H1 (cell line): ENCODE results near the gene SMG5. TPM values are rescaled to one million over a fixed set of nuclear protein-coding genes. Genes with fewer than 3 reads are reported as not detected.

Source experiments
- CTCF ChIA-PET: fragments of 300-600 bp; sonication (Branson Sonifier 250); formaldehyde crosslinking; loops from one replicate; lab custom pipeline; 2021; ENCODE audit not compliant: partially characterized antibody; lab: Charles Lee
- POLR2A ChIA-PET: fragments of 300-600 bp; sonication (Branson Sonifier 250); formaldehyde crosslinking; loops from one replicate; lab custom pipeline; 2021; ENCODE audit warnings: inconsistent platforms; ENCODE audit not compliant: partially characterized antibody; lab: Charles Lee
- DNase-seq, 2 experiments: peaks; one replicate each; pipeline versions ENCODE4 v3.0.0 to v3.0.0-alpha.2; 2010 to 2022; ENCODE audit warnings: low spot score in 2 of 2, low read depth in 1 of 2, mixed read lengths in 1 of 2
- FAIRE-seq: peaks from 2 replicates; lab custom pipeline; 2011; peaks lifted over from hg19 to GRCh38; lab: Jason Lieb, UNC
- H2AFZ ChIP-seq: 2 replicates; pipeline ENCODE4 v1.8.1; 2012; ENCODE audit warnings: low read length, inconsistent platforms
- H2AK5ac ChIP-seq: 2 replicates; pipeline ENCODE4 v1.6.1; 2013; ENCODE audit warnings: low read depth, low read length
- H2BK120ac ChIP-seq: replicated peaks from 2 replicates; pipeline ENCODE3; 2013; ENCODE audit warnings: low read depth, low read length, inconsistent platforms
- H2BK12ac ChIP-seq: 2 replicates; pipeline ENCODE4 v1.6.1; 2013; ENCODE audit warnings: low read depth, low read length
- H2BK15ac ChIP-seq: 2 replicates; pipeline ENCODE4 v1.6.1; 2013; ENCODE audit warnings: low read length
- H2BK20ac ChIP-seq: 2 replicates; pipeline ENCODE4 v1.6.1; 2013; ENCODE audit warnings: low read length
- H2BK5ac ChIP-seq: 2 replicates; pipeline ENCODE4 v1.6.1; 2013; ENCODE audit warnings: low read depth, low read length
- H3K14ac ChIP-seq: 2 replicates; pipeline ENCODE4 v1.6.1; 2013; ENCODE audit warnings: inconsistent platforms; ENCODE audit not compliant: insufficient read length
- H3K18ac ChIP-seq: 2 replicates; pipeline ENCODE4 v1.6.1; 2013; ENCODE audit warnings: low read length; ENCODE audit errors: extremely low read depth
- H3K23ac ChIP-seq: 2 replicates; pipeline ENCODE4 v1.6.1; 2013; ENCODE audit warnings: inconsistent platforms; ENCODE audit not compliant: insufficient read length
- H3K23me2 ChIP-seq: 2 replicates; pipeline ENCODE4 v1.6.1; 2013; ENCODE audit warnings: low read depth, low read length
- H3K27ac ChIP-seq: 2 replicates; pipeline ENCODE4 v1.6.1; 2011; ENCODE audit warnings: low read depth, low read length, inconsistent platforms
- H3K27me3 ChIP-seq, 4 experiments: replicated peaks in 1 of 4; 1 replicate in 1 of 4; 2 replicates in 3 of 4; pipeline versions ENCODE4 v1.6.1 to v1.8.1; 2011 to 2013; ENCODE audit warnings: low read length in 3 of 4, mild to moderate bottlenecking in 3 of 4, inconsistent platforms in 2 of 4, mixed read lengths in 2 of 4, moderate library complexity in 1 of 4; ENCODE audit not compliant: control insufficient read depth in 3 of 4, insufficient read depth in 3 of 4; ENCODE audit errors: extremely low read depth in 1 of 4
- H3K36me3 ChIP-seq, 4 experiments: 2 replicates each; pipeline versions ENCODE4 v1.6.1 to v1.8.1; 2011 to 2013; ENCODE audit warnings: mild to moderate bottlenecking in 4 of 4, low read length in 3 of 4, moderate library complexity in 2 of 4, control low read depth in 1 of 4, inconsistent platforms in 1 of 4; ENCODE audit not compliant: insufficient read depth in 4 of 4, control insufficient read depth in 2 of 4
- H3K4ac ChIP-seq: replicated peaks from 2 replicates; pipeline ENCODE3; 2013; ENCODE audit warnings: low read length, low read depth, mixed read lengths, inconsistent platforms; ENCODE audit not compliant: insufficient read length
- H3K4me1 ChIP-seq, 4 experiments: replicated peaks in 1 of 4; 1 replicate in 1 of 4; 2 replicates in 3 of 4; pipeline versions ENCODE4 v1.6.1 to v1.8.1; 2011 to 2013; ENCODE audit warnings: low read length in 3 of 4, inconsistent platforms in 2 of 4, mixed read lengths in 1 of 4; ENCODE audit not compliant: insufficient read depth in 4 of 4, control insufficient read depth in 3 of 4
- H3K4me2 ChIP-seq, 2 experiments: 2 replicates each; pipeline versions ENCODE4 v1.6.1 to v1.8.1; 2011 to 2013; ENCODE audit warnings: low read depth in 2 of 2, low read length in 2 of 2, control low read depth in 1 of 2, inconsistent platforms in 1 of 2, mild to moderate bottlenecking in 1 of 2; ENCODE audit not compliant: insufficient read depth in 1 of 2
- H3K4me3 ChIP-seq, 4 experiments: fragments of 200-600, 300-600 bp in 1 of 4; sonication (generic), shearing (Covaris generic), sonication (Bioruptor Twin) in 1 of 4; 2 replicates each; pipeline versions ENCODE4 v1.5.1 to v1.8.1; 2011 to 2016; ENCODE audit warnings: low read length in 4 of 4, low read depth in 3 of 4, control low read depth in 2 of 4, inconsistent platforms in 2 of 4, mild to moderate bottlenecking in 2 of 4, mixed read lengths in 1 of 4, moderate library complexity in 1 of 4; ENCODE audit not compliant: insufficient read depth in 2 of 4; ENCODE audit errors: extremely low read depth in 1 of 4
- H3K56ac ChIP-seq: replicated peaks from 2 replicates; pipeline ENCODE3; 2013; ENCODE audit warnings: low read depth, mild to moderate bottlenecking, mixed read lengths, low read length, inconsistent platforms; ENCODE audit not compliant: insufficient read length
- H3K79me1 ChIP-seq: 2 replicates; pipeline ENCODE4 v1.6.1; 2013; ENCODE audit warnings: low read depth, low read length, control low read depth
- H3K79me2 ChIP-seq, 2 experiments: 2 replicates each; pipeline versions ENCODE4 v1.6.1 to v1.8.1; 2012 to 2013; ENCODE audit warnings: low read length in 2 of 2, mild to moderate bottlenecking in 2 of 2, inconsistent platforms in 1 of 2; ENCODE audit not compliant: insufficient read depth in 2 of 2, control insufficient read depth in 1 of 2
- H3K9ac ChIP-seq, 4 experiments: replicated peaks in 1 of 4; 1 replicate in 1 of 4; 2 replicates in 3 of 4; pipeline versions ENCODE4 v1.6.1 to v1.8.1; 2011 to 2013; ENCODE audit warnings: low read depth in 3 of 4, low read length in 3 of 4, control low read depth in 2 of 4, mild to moderate bottlenecking in 2 of 4, moderate library complexity in 2 of 4, inconsistent platforms in 1 of 4; ENCODE audit errors: extremely low read depth in 1 of 4
- H3K9me3 ChIP-seq, 2 experiments: 2 replicates each; pipeline versions ENCODE4 v1.6.1 to v1.8.1; 2012 to 2013; ENCODE audit warnings: mild to moderate bottlenecking in 2 of 2, moderate library complexity in 2 of 2, control low read depth in 1 of 2, inconsistent platforms in 1 of 2, low read depth in 1 of 2, low read length in 1 of 2, mixed read lengths in 1 of 2; ENCODE audit not compliant: insufficient read depth in 2 of 2
- H4K20me1 ChIP-seq, 2 experiments: replicated peaks in 1 of 2; 2 replicates each; pipeline versions ENCODE3 to v1.8.1; 2011 to 2013; ENCODE audit warnings: inconsistent platforms in 2 of 2, low read length in 2 of 2, mild to moderate bottlenecking in 1 of 2; ENCODE audit not compliant: insufficient read depth in 2 of 2, control insufficient read depth in 1 of 2
- H4K5ac ChIP-seq: 2 replicates; pipeline ENCODE4 v1.6.1; 2013; ENCODE audit warnings: low read length, low read depth, mixed read lengths, inconsistent platforms; ENCODE audit not compliant: insufficient read length
- H4K8ac ChIP-seq: 2 replicates; pipeline ENCODE4 v1.8.0; 2013; ENCODE audit warnings: mild to moderate bottlenecking, moderate library complexity, low read length, inconsistent platforms; ENCODE audit not compliant: insufficient read depth; ENCODE audit errors: extremely low read depth
- H4K91ac ChIP-seq: replicated peaks from 2 replicates; pipeline ENCODE3; 2013; ENCODE audit warnings: low read length, mixed read lengths, inconsistent platforms; ENCODE audit not compliant: insufficient read length
- CBX5 ChIP-seq: fragments of 300-800, 300-1000 bp; sonication (generic); IDR thresholded peaks from 2 replicates; pipeline ENCODE4 v1.7.1; 2016; ENCODE audit warnings: antibody characterized with exemption, low read length, low read depth
- CEBPB ChIP-seq: IDR thresholded peaks from 2 replicates; pipeline ENCODE4 v1.6.1; 2012; ENCODE audit warnings: low read depth, low read length
- EZH2 ChIP-seq: fragments of 200-600 bp; sonication (generic); IDR thresholded peaks from 2 replicates; pipeline ENCODE4 v1.7.1; 2012; ENCODE audit warnings: low read depth, mild to moderate bottlenecking, moderate library complexity, low read length, inconsistent platforms; ENCODE audit not compliant: severe bottlenecking
- JUND ChIP-seq: IDR thresholded peaks from 2 replicates; pipeline ENCODE4 v1.6.1; 2011; ENCODE audit warnings: mild to moderate bottlenecking, improper control_type of control experiment, low read length
- KDM4A ChIP-seq: IDR thresholded peaks from one replicate; pipeline ENCODE4 v1.7.1; 2012; ENCODE audit warnings: low read depth, mild to moderate bottlenecking, moderate library complexity, low read length, inconsistent platforms; ENCODE audit not compliant: severe bottlenecking
- NANOG ChIP-seq: IDR thresholded peaks from 2 replicates; pipeline ENCODE4 v1.6.1; 2011; ENCODE audit warnings: low read length, low read depth, mild to moderate bottlenecking, inconsistent platforms; ENCODE audit not compliant: insufficient read depth, poor library complexity, severe bottlenecking
- SAP30 ChIP-seq: fragments of 300-600 bp; sonication (generic); IDR thresholded peaks from 2 replicates; pipeline ENCODE4 v1.7.1; 2012; ENCODE audit warnings: low read length, moderate library complexity, mild to moderate bottlenecking, inconsistent platforms; ENCODE audit not compliant: insufficient read depth, insufficient replicate concordance
- SRF ChIP-seq: IDR thresholded peaks from 2 replicates; pipeline ENCODE4 v1.6.1; 2011; ENCODE audit warnings: mild to moderate bottlenecking, low read depth, low read length, moderate library complexity
- TBP ChIP-seq: IDR thresholded peaks from 2 replicates; pipeline ENCODE4 v1.6.1; 2011; ENCODE audit warnings: low read depth, low read length, improper control_type of control experiment
- whole genome bisulfite sequencing, 2 experiments: shearing (Covaris generic) in 1 of 2; methylation state at CpG; one replicate each; pipeline versions ENCODE4 v1.1.6 to v1.1.7; 2013 to 2015; ENCODE audit warnings: low lambda C conversion rate in 2 of 2, mixed read lengths in 2 of 2, inconsistent platforms in 1 of 2, low coverage in 1 of 2, missing lambda C conversion rate in 1 of 2; ENCODE audit not compliant: insufficient replicate concordance in 2 of 2, insufficient coverage in 1 of 2, insufficient read length in 1 of 2; ENCODE audit errors: extremely low coverage in 1 of 2, missing lambda C conversion rate in 1 of 2; 5-methylcytosine and 5-hydroxymethylcytosine counted together
- polyA plus RNA-seq, 7 experiments: library from polyadenylated mRNA; depleted of rRNA in 3 of 7; stranded (reverse) in 5 of 7; unstranded in 2 of 7; fragments of >200 nt in 5 of 7; fragments of 200-250 nt in 2 of 7; gene quantifications; 1 replicate in 5 of 7; 2 replicates in 1 of 7; 4 replicates in 1 of 7; pipeline versions ENCODE4 v1.2.1 to v1.2.3, GENCODE V29; 2011 to 2013; ENCODE audit warnings: missing spikeins in 2 of 7, mixed read lengths in 2 of 7
- total RNA-seq: library from RNA; stranded (reverse); fragmentation: NEBNext Ultra II Directional; extraction: Animal tissue kit (Norgen Biotek cat#: 25700); gene quantifications from 2 replicates; pipeline ENCODE4 v1.2.1, GENCODE V29; 2021

Gene SMG5
- total and polyA plus RNA-seq, 2 of the 8 experiments (the other 6 are each of a cell fraction or from before 2014, with no cell fraction given), result 32.7 to 98.0 TPM

GRCh38 chr1:156270314-156270713, 12.3 kb downstream of the SMG5 start:
- no peak overlapping the region for H3K4ac ChIP-seq
- POLR2A ChIA-PET, result interaction anchor here (0.7 to 17.4 kb wide), 8 partner anchors 10 to 47 kb away, joined by 3 to 221 read pairs (median 4); partner anchors contain the start of genes GLMP, SMG5 and VHLL
- no peaks in the 10 kb centered on the region for H3K27me3 ChIP-seq
- no peak overlapping the region for H3K4me2 ChIP-seq
- 96% methylated on average over 3 of the region's 3 CpGs; no CpG with 5 or more reads in 1 of the 2 experiments for WGBS, 2 experiments
- no peak for DNase-seq
- H4K8ac ChIP-seq, result no peak overlapping the region
- no peak overlapping the region for H2BK5ac ChIP-seq
- H3K4me3 ChIP-seq, result no peak overlapping the region
- H3K18ac ChIP-seq, result no peak overlapping the region
- H3K9ac ChIP-seq, result no peak overlapping the region
- CTCF ChIA-PET, result interaction anchor here (0.9 to 3.8 kb wide), 2 partner anchors 13 to 49 kb away, joined by 4 to 22 read pairs; no protein-coding TSS in a partner anchor
- H4K91ac ChIP-seq, result no peak overlapping the region
- TF ChIP-seq SRF, result no peak
- no peak for TF ChIP-seq KDM4A
- TF ChIP-seq CEBPB, result no peak
- TF ChIP-seq TBP, result no peak
- TF ChIP-seq EZH2, result no peak
- TF ChIP-seq CBX5, result no peak
- no peak for TF ChIP-seq NANOG
- TF ChIP-seq JUND, result no peak
- no peak for TF ChIP-seq SAP30
- TF ChIP-seq, all 59 proteins: peak for 0
- no peak overlapping the region for H2AFZ ChIP-seq
- H2BK12ac ChIP-seq, result no peak overlapping the region
- no peak overlapping the region for H2BK120ac ChIP-seq
- no peak overlapping the region for H3K23ac ChIP-seq
- no peak overlapping the region for H2BK20ac ChIP-seq
- no peaks in the 10 kb centered on the region for H3K23me2 ChIP-seq
- no peaks in the 10 kb centered on the region for H3K79me1 ChIP-seq
- peaks cover 2 to 3% of the 10 kb centered on the region in 2 experiments for H4K20me1 ChIP-seq
- H3K27ac ChIP-seq, result no peak overlapping the region
- H3K4me1 ChIP-seq, result no peaks in the 10 kb centered on the region
- H3K14ac ChIP-seq, result no peak overlapping the region
- H2AK5ac ChIP-seq, result no peak overlapping the region
- H2BK15ac ChIP-seq, result no peak overlapping the region
- no peak for FAIRE-seq
- H3K79me2 ChIP-seq, result no peaks in the 10 kb centered on the region
- H3K56ac ChIP-seq, result no peak overlapping the region
- H3K36me3 ChIP-seq, result peaks cover 45 to 85% (median 76%) of the 10 kb centered on the region in 4 experiments
- no peak overlapping the region for H4K5ac ChIP-seq
- peaks cover 0 to 2% of the 10 kb centered on the region in 2 experiments; a peak in 1 of 4 replicates for H3K9me3 ChIP-seq
